ENCODE data around the gene MEX3C.
A peak's percentile ranks its signal among the peaks of the same experiment; 100 is the strongest.

MEX3C gene

GRCh38 chr18:51196118-51196810 is 1.2 kb downstream of the MEX3C start:
- no peak for TF ChIP-seq POLR2A (IDR thresholded peaks at IDR 0.05; ENCODE audit: low read depth, low read length)
- no peak for FAIRE-seq
- no peak for DNase-seq (ENCODE audit: insufficient read length, low spot score)

GRCh38 chr18:51195451-51196117 is 1.9 kb downstream of the MEX3C start:
- FAIRE-seq, result peak; percentile 80
- DNase-seq (ENCODE audit: insufficient read length, low spot score), result no peak

GRCh38 chr18:51195086-51195450 is 2.4 kb downstream of the MEX3C start:
- DNase-seq (ENCODE audit: insufficient read length, low spot score) (no peak), FAIRE-seq (no peak)
- no peak for TF ChIP-seq POLR2A (IDR thresholded peaks at IDR 0.05; ENCODE audit: low read depth, low read length)

More at GRCh38 chr18:51195451-51196117, 1.9 kb downstream of the MEX3C start:
- no peak for TF ChIP-seq POLR2A (IDR thresholded peaks at IDR 0.05; ENCODE audit: low read depth, low read length)

DNA sequence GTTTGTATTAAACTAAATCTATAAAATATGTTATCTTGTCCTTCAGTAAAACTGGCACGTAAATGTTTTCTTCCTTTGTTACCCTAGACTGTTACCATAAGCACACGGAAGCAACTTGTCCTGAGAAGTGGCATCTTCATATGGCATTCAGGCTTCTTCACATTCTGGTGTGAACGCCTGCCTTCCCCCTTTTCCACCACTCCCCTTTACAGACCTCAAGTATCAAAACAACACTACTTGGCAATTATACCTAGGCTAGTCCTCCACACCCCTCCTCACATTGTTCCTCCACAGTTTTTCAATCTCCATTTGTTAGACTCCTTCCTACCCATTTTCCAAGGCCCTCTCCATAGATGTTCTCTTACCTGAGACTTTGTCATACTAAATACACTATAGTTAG is 2.9 kb downstream of the MEX3C start:
- DNase-seq (ENCODE audit: insufficient read length, low spot score) (no peak), FAIRE-seq (no peak)

DNA sequence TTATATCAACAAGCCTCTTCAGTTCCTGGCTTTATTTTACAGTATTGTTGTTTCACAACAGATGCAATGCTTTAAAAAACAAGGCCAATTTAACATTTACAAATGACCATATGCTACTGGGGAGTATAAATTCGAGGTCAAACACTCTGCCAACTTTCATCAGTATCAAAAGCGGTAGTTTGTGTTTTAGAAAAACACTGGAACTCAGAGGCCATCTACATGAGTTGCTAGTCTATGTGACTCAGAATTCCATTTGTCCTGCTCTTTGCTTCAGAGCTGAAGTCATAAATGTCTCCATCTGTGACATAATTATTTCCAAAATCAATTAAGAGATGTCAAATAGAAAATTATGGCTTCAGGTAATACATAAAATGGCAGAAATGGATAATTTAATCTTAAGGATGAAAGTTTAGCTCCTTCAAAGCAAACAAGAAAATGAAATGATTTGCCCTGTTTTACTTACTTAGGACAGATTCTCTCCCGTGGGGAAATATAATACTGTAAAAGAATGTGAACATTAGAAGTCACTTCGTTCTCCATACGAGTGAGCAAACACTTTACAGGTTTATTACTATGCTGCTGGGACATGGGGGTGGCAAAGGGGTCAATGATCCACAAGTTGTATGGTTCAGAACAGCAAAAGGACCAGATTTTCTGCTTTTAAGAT is 3.7 kb downstream of the MEX3C start:
- no peak for TF ChIP-seq POLR2A (IDR thresholded peaks at IDR 0.05; ENCODE audit: low read depth, low read length)
- DNase-seq (ENCODE audit: insufficient read length, low spot score), result no peak
- peak; percentile 78 for FAIRE-seq

More for the DNA sequence above, 2.9 kb downstream of the MEX3C start:
- TF ChIP-seq POLR2A (IDR thresholded peaks at IDR 0.05; ENCODE audit: low read depth, low read length), result no peak

GRCh38 chr18:51192696-51193095 is 4.8 kb downstream of the MEX3C start:
- no peak for DNase-seq (ENCODE audit: insufficient read length, low spot score)
- FAIRE-seq, result no peak
- no peak for TF ChIP-seq POLR2A (IDR thresholded peaks at IDR 0.05; ENCODE audit: low read depth, low read length)

- no peak for TF ChIP-seq POLR2A (IDR thresholded peaks at IDR 0.05; ENCODE audit: low read depth, low read length)
- FAIRE-seq, result no peak
- no peak for DNase-seq (ENCODE audit: insufficient read length, low spot score)
Measured at GRCh38 chr18:51192026-51192425, 5.5 kb downstream of the MEX3C start.

DNA sequence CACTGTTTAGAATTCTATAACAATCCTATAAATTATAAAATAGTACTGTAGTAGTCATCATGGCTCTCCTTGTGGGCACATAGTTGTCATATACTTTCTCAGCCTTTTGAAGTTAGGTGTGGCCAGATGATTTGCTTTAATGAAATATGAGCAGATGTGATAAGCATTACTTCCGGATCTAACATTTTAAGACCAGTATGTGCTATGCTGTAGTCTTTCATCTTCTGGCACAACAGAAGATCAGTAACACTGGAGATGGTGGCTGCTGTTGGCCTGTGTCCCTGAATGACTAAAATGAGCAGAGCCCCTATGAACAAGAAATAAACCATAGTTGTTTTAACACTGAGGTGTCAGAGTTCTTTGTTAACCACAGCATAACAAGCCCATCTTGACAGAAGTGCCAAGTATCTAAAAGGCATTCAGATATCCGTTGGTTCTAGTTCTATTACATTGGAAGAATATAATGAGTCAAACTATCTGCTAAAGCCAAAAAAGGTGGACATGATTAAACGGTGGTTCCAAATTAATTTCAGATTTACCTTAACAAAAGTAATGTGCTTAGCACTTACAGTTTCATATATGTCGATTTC is 6.3 kb downstream of the MEX3C start:
- TF ChIP-seq POLR2A (IDR thresholded peaks at IDR 0.05; ENCODE audit: low read depth, low read length), result no peak
- no peak for DNase-seq (ENCODE audit: insufficient read length, low spot score)
- no peak for FAIRE-seq

GRCh38 chr18:51190000-51190399 is 7.5 kb downstream of the MEX3C start:
- no peak for FAIRE-seq
- no peak for TF ChIP-seq POLR2A (IDR thresholded peaks at IDR 0.05; ENCODE audit: low read depth, low read length)
- no peak for DNase-seq (ENCODE audit: insufficient read length, low spot score)

DNA sequence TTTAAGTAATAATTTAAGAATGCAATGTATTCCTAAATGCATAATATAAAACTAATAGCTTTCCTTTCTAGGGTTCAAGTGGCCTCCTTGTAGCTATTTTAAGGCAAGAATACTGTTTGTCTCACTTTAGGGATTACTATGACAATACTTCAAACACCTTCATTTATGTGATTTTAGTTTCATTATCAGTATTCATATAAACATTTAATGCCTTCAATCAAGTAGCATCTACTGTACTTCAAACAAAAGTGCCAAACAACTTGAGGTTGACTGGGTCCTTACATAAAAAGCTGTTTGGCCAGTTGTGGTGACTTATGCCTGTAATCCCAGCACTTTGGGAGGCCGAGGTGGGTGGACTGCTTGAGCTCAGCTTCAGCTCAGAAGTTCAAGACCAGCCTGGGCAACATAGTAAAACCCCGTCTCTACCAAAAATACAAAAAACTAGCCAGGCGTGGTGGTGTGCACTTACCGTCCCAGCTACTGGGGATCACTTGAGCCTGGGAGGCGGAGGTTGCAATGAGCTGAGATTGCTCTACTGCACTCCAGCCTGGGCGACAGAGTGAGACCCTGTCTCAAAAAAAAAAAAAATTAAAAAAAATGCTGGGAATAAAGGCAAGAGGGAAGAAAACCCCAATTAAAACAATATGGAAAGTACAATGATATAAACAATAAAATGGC is 9.3 kb downstream of the MEX3C start:
- FAIRE-seq (no peak), DNase-seq (ENCODE audit: insufficient read length, low spot score) (no peak)
- no peak for TF ChIP-seq POLR2A (IDR thresholded peaks at IDR 0.05; ENCODE audit: low read depth, low read length)

- no peak for TF ChIP-seq POLR2A (IDR thresholded peaks at IDR 0.05; ENCODE audit: low read depth, low read length)
- FAIRE-seq, result peak; percentile 87
- no peak for DNase-seq (ENCODE audit: insufficient read length, low spot score)
Measured at GRCh38 chr18:51185075-51185474, 12.4 kb downstream of the MEX3C start.

DNA sequence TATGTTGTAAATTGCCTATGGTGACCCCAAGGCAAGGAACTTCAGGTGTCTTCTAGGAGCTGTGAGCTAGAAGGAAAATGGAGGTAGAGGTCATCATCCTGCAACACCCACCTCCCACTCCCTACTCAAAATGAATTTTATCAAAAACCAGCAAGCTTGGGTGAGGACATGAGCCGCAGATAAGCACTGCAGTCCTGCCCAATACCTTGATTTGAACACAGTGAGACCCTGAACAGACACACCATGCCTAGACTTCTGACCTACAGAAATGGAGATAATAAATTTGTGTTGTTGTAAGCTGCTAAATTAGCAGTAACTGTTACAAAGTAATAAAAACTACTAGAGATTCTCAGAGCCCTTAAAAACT is 13.4 kb downstream of the MEX3C start:
- no peak for FAIRE-seq
- TF ChIP-seq POLR2A (IDR thresholded peaks at IDR 0.05; ENCODE audit: low read depth, low read length), result no peak
- no peak for DNase-seq (ENCODE audit: insufficient read length, low spot score)

- DNase-seq (ENCODE audit: insufficient read length, low spot score) (no peak), FAIRE-seq (no peak)
- TF ChIP-seq POLR2A (IDR thresholded peaks at IDR 0.05; ENCODE audit: low read depth, low read length), result no peak
Measured at GRCh38 chr18:51183372-51184090, 13.9 kb downstream of the MEX3C start.

All from H54 (cell line).